Endothelial cell of umbilical vein (primary cell): ENCODE measurements around the gene ZNF74. TPM values are rescaled to one million over a fixed set of nuclear protein-coding genes. Genes with fewer than 3 reads are reported as not detected.

Experiments
- BruUV-seq: library from RNA; stranded (reverse); fragments of 400-500 nt; replicated peaks from 2 replicates; lab custom pipeline; 2021; lab: Mats Ljungman, UMichigan
- CTCF ChIA-PET: fragments of 300-600, 350-600 bp; sonication (Branson Sonifier 250); formaldehyde crosslinking; loops from one replicate; lab custom pipeline; 2021; ENCODE audit warnings: antibody characterized with exemption, inconsistent platforms; lab: Charles Lee
- POLR2A ChIA-PET: fragments of 300-600, 350-600 bp; sonication (Branson Sonifier 250); formaldehyde crosslinking; loops from one replicate; lab custom pipeline; 2021; ENCODE audit warnings: antibody characterized with exemption, inconsistent platforms; lab: Charles Lee
- DNase-seq: peaks from one replicate; pipeline ENCODE4 v3.0.0-alpha.2; 2011; ENCODE audit warnings: low read depth, low spot score
- FAIRE-seq: peaks from 2 replicates; lab custom pipeline; 2011; peaks lifted over from hg19 to GRCh38; lab: Jason Lieb, UNC
- H2AFZ ChIP-seq: 2 replicates; pipeline ENCODE4 v1.6.0; 2012; ENCODE audit warnings: low read depth, low read length, control low read depth, inconsistent platforms
- H3K27ac ChIP-seq: 2 replicates; pipeline ENCODE4 v1.5.1; 2011; ENCODE audit warnings: low read depth, mild to moderate bottlenecking, control low read depth, low read length, moderate library complexity; ENCODE audit not compliant: insufficient read depth
- H3K27me3 ChIP-seq, 2 experiments: 2 replicates each; pipeline versions ENCODE4 v1.6.0 to v1.6.1; 2011; ENCODE audit warnings: low read length in 2 of 2, mixed read lengths in 1 of 2; ENCODE audit not compliant: control insufficient read depth in 2 of 2, insufficient read depth in 2 of 2
- H3K36me3 ChIP-seq, 2 experiments: 2 replicates in 1 of 2; 3 replicates in 1 of 2; pipeline ENCODE4 v1.5.1; 2011; ENCODE audit warnings: low read length in 2 of 2, mild to moderate bottlenecking in 1 of 2, moderate library complexity in 1 of 2; ENCODE audit not compliant: control insufficient read depth in 2 of 2, insufficient read depth in 2 of 2; ENCODE audit errors: extremely low read depth in 1 of 2
- H3K4me1 ChIP-seq: 3 replicates; pipeline ENCODE4 v1.5.1; 2011; ENCODE audit warnings: mild to moderate bottlenecking, low read length; ENCODE audit not compliant: control insufficient read depth, insufficient read depth; ENCODE audit errors: extremely low read depth
- H3K4me2 ChIP-seq: 2 replicates; pipeline ENCODE4 v1.6.1; 2011; ENCODE audit warnings: low read length, control low read depth, mixed read lengths; ENCODE audit not compliant: insufficient read depth
- H3K4me3 ChIP-seq, 3 experiments: fragments of 200-600 bp in 1 of 3; sonication (generic), shearing (Covaris generic) in 1 of 3; replicated peaks in 1 of 3; 2 replicates each; pipeline ENCODE4 v1.5.1; 2011 to 2016; ENCODE audit warnings: control low read depth in 3 of 3, low read length in 3 of 3, mild to moderate bottlenecking in 2 of 3, inconsistent platforms in 1 of 3, low read depth in 1 of 3, moderate library complexity in 1 of 3; ENCODE audit not compliant: insufficient read depth in 1 of 3
- H3K79me2 ChIP-seq: 2 replicates; pipeline ENCODE4 v1.6.0; 2012; ENCODE audit warnings: low read length, inconsistent platforms; ENCODE audit not compliant: control insufficient read depth, insufficient read depth
- H3K9ac ChIP-seq: replicated peaks from 2 replicates; pipeline ENCODE3; 2011; ENCODE audit warnings: low read length, control low read depth; ENCODE audit not compliant: insufficient read depth; ENCODE audit errors: extremely low read depth
- H3K9me1 ChIP-seq: replicated peaks from 3 replicates; pipeline ENCODE4 v1.6.0; 2011; ENCODE audit warnings: mild to moderate bottlenecking, low read length; ENCODE audit not compliant: control insufficient read depth, insufficient read depth; ENCODE audit errors: extremely low read depth
- H3K9me3 ChIP-seq: replicated peaks from 2 replicates; pipeline ENCODE4 v1.5.1; 2012; ENCODE audit warnings: low read length, inconsistent platforms; ENCODE audit not compliant: control insufficient read depth, insufficient read depth
- H4K20me1 ChIP-seq: replicated peaks from 2 replicates; pipeline ENCODE3; 2011; ENCODE audit warnings: mild to moderate bottlenecking, low read length; ENCODE audit not compliant: control insufficient read depth, insufficient read depth; ENCODE audit errors: extremely low read depth
- CTCF ChIP-seq, 2 donors: IDR thresholded peaks; 1 replicate in 1 of 2; 2 replicates in 1 of 2; pipeline ENCODE4 v1.5.1; 2011; ENCODE audit warnings: low read length in 2 of 2, mild to moderate bottlenecking in 2 of 2, moderate library complexity in 2 of 2, control low read depth in 1 of 2, inconsistent platforms in 1 of 2, low read depth in 1 of 2; ENCODE audit not compliant: insufficient read depth in 1 of 2; ENCODE audit errors: extremely low read depth in 1 of 2
- EZH2 ChIP-seq: IDR thresholded peaks from 2 replicates; pipeline ENCODE4 v1.6.1; 2012; ENCODE audit warnings: borderline replicate concordance, low read depth, mild to moderate bottlenecking, moderate library complexity, low read length, inconsistent platforms; ENCODE audit not compliant: severe bottlenecking
- FOS ChIP-seq: IDR thresholded peaks from 2 replicates; pipeline ENCODE4 v1.6.1; 2011; ENCODE audit warnings: mild to moderate bottlenecking, low read length, moderate library complexity, borderline replicate concordance; ENCODE audit not compliant: insufficient read depth
- GATA2 ChIP-seq: IDR thresholded peaks from 2 replicates; pipeline ENCODE4 v1.7.0; 2011; ENCODE audit warnings: low read depth, mild to moderate bottlenecking, moderate library complexity, mixed read lengths, low read length; ENCODE audit not compliant: insufficient read length, insufficient read depth
- JUN ChIP-seq: IDR thresholded peaks from 2 replicates; pipeline ENCODE4 v1.6.1; 2011; ENCODE audit warnings: borderline replicate concordance, low read depth; ENCODE audit not compliant: insufficient read length, insufficient read depth
- MAX ChIP-seq: IDR thresholded peaks from 2 replicates; pipeline ENCODE4 v1.6.1; 2011; ENCODE audit not compliant: insufficient read depth, insufficient read length
- MYC ChIP-seq: IDR thresholded peaks from one replicate; pipeline ENCODE4 v1.6.1; 2011; ENCODE audit warnings: mild to moderate bottlenecking, low read depth, low read length
- POLR2A ChIP-seq: IDR thresholded peaks from 2 replicates; pipeline ENCODE4 v1.6.1; 2012; ENCODE audit warnings: low read depth, mild to moderate bottlenecking, control low read depth, low read length
- POLR2AphosphoS5 ChIP-seq: IDR thresholded peaks from 2 replicates; pipeline ENCODE4 v1.6.1; 2012; ENCODE audit warnings: low read depth, mild to moderate bottlenecking, control low read depth, low read length, moderate library complexity; ENCODE audit not compliant: insufficient read depth
- dilution Hi-C: fragments of 300-500 bp; cut with MboI; formaldehyde crosslinking; loops from one replicate; pipeline ENCODE4 v1.15.0; 2019; ENCODE audit warnings: low sequenced_read_pairs; ENCODE audit not compliant: extremely low pct_ligation_motif_present
- intact Hi-C: fragments of 100-400 bp; cut with micrococcal nuclease; formaldehyde crosslinking; loops from one replicate; pipeline ENCODE4 v1.10.0; 2022
- polyA plus RNA-seq, 4 experiments: library from polyadenylated mRNA; depleted of rRNA in 3 of 4; stranded (reverse) in 3 of 4; unstranded in 1 of 4; fragments of >200 nt; gene quantifications; 2 replicates each; pipeline versions ENCODE4 v1.2.1 to v1.2.3, GENCODE V29; 2011 to 2012; ENCODE audit warnings: missing spikeins in 1 of 4
- total RNA-seq: library from RNA; stranded (reverse); gene quantifications from 2 replicates; pipeline ENCODE4 v1.2.3, GENCODE V29; 2021

Gene ZNF74
- total and polyA plus RNA-seq, 2 donors (not counting 3 experiments of a cell fraction or from before 2014, with no cell fraction given), result 8.6 to 13.4 TPM

- CTCF ChIA-PET, result interaction anchor here (0.5 to 4.3 kb wide), 3 partner anchors 15 to 24 kb away, joined by 3 to 22 read pairs (median 7); no protein-coding TSS in a partner anchor
- FAIRE-seq, result no peak
Measured at GRCh38 chr22:20441631-20442484, 47.9 kb downstream of the ZNF74 start.

More at GRCh38 chr22:20441631-20442484, 47.9 kb downstream of the ZNF74 start:
- no peaks in the 10 kb centered on the region for H3K9me3 ChIP-seq
- TF ChIP-seq EZH2 (no peak), POLR2AphosphoS5 (no peak), GATA2 (no peak), JUN (no peak), MYC (no peak), POLR2A (no peak), MAX (no peak), FOS (no peak), CTCF (IDR thresholded peaks at IDR 0.05; ENCODE audit: extremely low read depth in 1 of 2, insufficient read depth in 1 of 2, low read depth in 1 of 2, low read length in 2 of 2) (no peak)
- BruUV-seq, result no TSS peak
- intact Hi-C loops, result no loop called here
- H3K27ac ChIP-seq, result no peak overlapping the region
- peaks cover 0 to 2% of the 10 kb centered on the region in 2 experiments for H3K36me3 ChIP-seq
- no peak overlapping the region for H3K9ac ChIP-seq
- POLR2A ChIA-PET, result no interaction called here
- DNase-seq, result no peak
- H3K4me2 ChIP-seq, result no peak overlapping the region
- peaks cover 4% of the 10 kb centered on the region for H3K4me1 ChIP-seq
- H3K4me3 ChIP-seq, result no peak overlapping the region
- H2AFZ ChIP-seq, result no peak overlapping the region
- dilution Hi-C loops, result no loop called here
- H4K20me1 ChIP-seq, result no peaks in the 10 kb centered on the region
- H3K79me2 ChIP-seq, result no peaks in the 10 kb centered on the region
- no peaks in the 10 kb centered on the region for H3K27me3 ChIP-seq
- H3K9me1 ChIP-seq, result no peaks in the 10 kb centered on the region
